Measurements from ENCODE around the gene CHCHD6.

DNA sequence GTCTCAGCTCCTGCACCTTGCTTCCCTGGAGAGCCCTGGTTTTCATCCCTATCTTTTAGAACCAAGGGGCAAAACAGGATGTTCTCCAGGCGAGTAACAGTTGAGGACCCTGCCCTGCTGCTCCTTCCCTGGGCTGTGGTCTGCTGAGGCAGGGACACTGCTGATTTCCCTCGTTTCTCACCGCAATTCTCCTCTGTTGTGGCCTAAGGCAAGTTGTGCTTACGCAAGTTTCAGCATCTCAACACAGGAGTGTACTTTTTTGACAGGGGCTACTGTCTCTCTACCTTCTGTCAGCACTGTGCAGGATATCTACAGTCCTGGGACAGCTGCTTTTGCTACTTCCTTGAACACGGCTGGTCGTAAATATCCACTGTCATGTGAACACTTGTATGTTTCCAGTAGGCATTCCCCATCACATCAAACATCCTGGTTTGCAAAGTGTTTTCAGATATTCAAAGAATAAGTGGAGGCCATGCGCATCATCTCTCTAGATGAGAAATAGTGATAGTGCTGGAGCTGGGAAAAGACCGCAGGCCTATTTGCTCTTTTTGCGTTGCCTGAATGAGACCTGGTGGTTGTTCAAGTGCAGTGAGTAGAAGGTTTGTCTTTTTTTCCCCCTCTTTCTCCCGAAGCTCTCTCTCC, 168.8 kb downstream of the CHCHD6 start:
- no peak for TF ChIP-seq EZH2 (IDR thresholded peaks at IDR 0.05)
- TF ChIP-seq POLR2AphosphoS5 (IDR thresholded peaks at IDR 0.05; ENCODE audit: borderline replicate concordance, low read depth, low read length): no peak
- no peak for TF ChIP-seq FOXP2 (optimal IDR thresholded peaks at IDR 0.05; ENCODE audit: control extremely low read depth, extremely low read length, insufficient read depth)

All from SK-N-MC (cell line).